Kidney (tissue), 14 donors: Measurements from ENCODE around the gene COX8A. TPM values are rescaled to one million over a fixed set of nuclear protein-coding genes. Genes with fewer than 3 reads are reported as not detected.

ENCODE experiments used
- DNase-seq, 5 donors: peaks; one replicate each; pipeline ENCODE4 v3.0.0-alpha.2; 2013 to 2020
- FAIRE-seq: peaks from 2 replicates; lab custom pipeline; 2012; peaks lifted over from hg19 to GRCh38; lab: Jason Lieb, UNC
- H3K27ac ChIP-seq, 2 donors: one replicate each; pipeline ENCODE4 v1.7.0; 2013; ENCODE audit warnings: low read depth in 2 of 2, low read length in 2 of 2, inconsistent platforms in 1 of 2
- H3K27me3 ChIP-seq: one replicate; pipeline ENCODE4 v1.7.1; 2013; ENCODE audit warnings: low read length, inconsistent platforms; ENCODE audit not compliant: control insufficient read depth, insufficient read depth
- H3K36me3 ChIP-seq, 3 donors: one replicate each; pipeline versions ENCODE4 v1.7.0 to v1.7.1; 2013; ENCODE audit warnings: low read length in 3 of 3, control low read depth in 1 of 3, inconsistent platforms in 1 of 3; ENCODE audit not compliant: insufficient read depth in 3 of 3, control insufficient read depth in 2 of 3
- H3K4me1 ChIP-seq, 3 donors: one replicate each; pipeline versions ENCODE4 v1.7.0 to v1.7.1; 2013; ENCODE audit warnings: low read length in 3 of 3, inconsistent platforms in 1 of 3, low read depth in 1 of 3; ENCODE audit not compliant: control insufficient read depth in 2 of 3, insufficient read depth in 2 of 3
- H3K4me3 ChIP-seq, 3 donors: one replicate each; pipeline versions ENCODE4 v1.7.0 to v1.8.1; 2013; ENCODE audit warnings: low read length in 3 of 3, control low read depth in 1 of 3, inconsistent platforms in 1 of 3
- H3K9ac ChIP-seq, 3 donors: one replicate each; pipeline versions ENCODE4 v1.7.0 to v1.7.1; 2013; ENCODE audit warnings: low read length in 3 of 3, control low read depth in 1 of 3, inconsistent platforms in 1 of 3
- H3K9me3 ChIP-seq, 3 donors: one replicate each; pipeline versions ENCODE4 v1.7.0 to v1.7.1; 2013; ENCODE audit warnings: low read length in 3 of 3, control low read depth in 1 of 3, inconsistent platforms in 1 of 3; ENCODE audit not compliant: control insufficient read depth in 2 of 3, insufficient read depth in 1 of 3
- CTCF ChIP-seq: IDR thresholded peaks from 3 replicates; pipeline ENCODE4 v1.5.1; 2012; ENCODE audit warnings: mild to moderate bottlenecking, moderate library complexity, borderline replicate concordance; ENCODE audit not compliant: insufficient read depth; ENCODE audit errors: extremely low read depth
- intact Hi-C: fragments of 100-400 bp; cut with DNase I; formaldehyde crosslinking; loops from one replicate; pipeline ENCODE4 v1.11.1; 2022
- polyA plus RNA-seq: library from polyadenylated mRNA; stranded (reverse); fragments of 350-450 nt; fragmentation: Illumina TruSeq; extraction: RNeasy Lipid Tissue Mini Kit (QIAGEN cat#74804); gene quantifications from one replicate; pipeline ENCODE4 v1.2.3, GENCODE V29; 2014; ENCODE audit warnings: low read depth, low replicate concordance; ENCODE audit not compliant: insufficient read depth
- total RNA-seq: library from RNA; stranded (reverse); fragmentation: NEBNext Ultra II Directional; extraction: Animal tissue kit (Norgen Biotek cat#: 25700); gene quantifications from one replicate; pipeline ENCODE4 v1.2.1, GENCODE V29; 2021
- donor health status: control.
- donor health status: control.
- donor health status: control.
- donor health status: control.
- donor health status: control.
- donor health status: DM: yes; HTN: yes; CAD: no.
- donor health status: Normal renal cell carcinoma (clear cell type).

Gene COX8A
- total and polyA plus RNA-seq, 2 donors from 2014 or later = 320 to 2,092 TPM

DNA sequence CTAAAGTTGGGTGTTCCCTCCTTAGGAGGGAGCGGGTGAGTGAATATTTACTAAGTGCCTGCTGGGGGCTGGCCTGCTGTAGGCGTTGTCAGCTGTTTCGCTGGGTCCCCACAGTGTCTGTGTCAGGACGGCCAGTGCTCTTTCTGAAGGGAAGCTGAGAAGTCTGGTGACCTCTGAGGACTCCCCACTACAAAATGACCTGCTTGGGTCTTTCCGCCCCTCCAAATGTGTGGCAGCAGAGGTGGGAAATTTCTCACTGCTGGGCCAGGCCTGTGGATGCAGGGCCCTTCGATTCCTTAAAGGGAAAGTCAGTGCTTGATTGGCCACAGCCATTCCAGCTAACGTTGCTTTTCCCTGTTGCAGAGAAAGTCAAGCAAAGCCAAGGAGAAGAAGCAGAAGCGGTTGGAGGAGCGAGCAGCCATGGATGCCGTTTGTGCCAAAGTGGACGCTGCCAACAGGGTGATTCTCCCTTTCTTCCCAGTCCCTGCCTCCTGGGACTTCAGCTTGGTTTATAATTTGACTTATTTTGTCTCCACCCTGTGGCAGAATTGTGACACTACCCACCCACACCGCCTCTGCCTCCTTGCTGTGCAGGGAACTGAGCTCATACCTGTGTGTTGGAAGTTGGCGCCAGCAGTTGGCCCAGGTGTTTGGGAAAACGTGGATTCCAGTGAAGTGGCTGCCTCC, 28.8 kb upstream of the COX8A start:
- DNase-seq = peak; percentile 81 to 89 (median 82)
- intact Hi-C loops = loop anchor here (5.0 kb wide), 1 partner anchor 108 kb away; the partner anchor contains the start of gene MARK2
- Histone ChIP-seq H3K36me3 (peaks cover 0 to 7% (median 0%) of the 10 kb centered on the region in 3 donors), H3K4me3 (peak overlapping the region; percentile 18 to 43 (median 31)), H3K9me3 (no peaks in the 10 kb centered on the region), H3K9ac (peak overlapping the region in 1 of 3 donors; percentile 31), H3K27me3 (no peaks in the 10 kb centered on the region), H3K27ac (peak overlapping the region in 1 of 2 donors; percentile 36), H3K4me1 (peaks cover 0 to 4% (median 0%) of the 10 kb centered on the region in 3 donors)
- peak; percentile 83 for TF ChIP-seq CTCF
- no peak for FAIRE-seq

- H3K27ac ChIP-seq = no peak overlapping the region
Observed at GRCh38 chr11:63951779-63952536, 22.5 kb upstream of the COX8A start.

DNA sequence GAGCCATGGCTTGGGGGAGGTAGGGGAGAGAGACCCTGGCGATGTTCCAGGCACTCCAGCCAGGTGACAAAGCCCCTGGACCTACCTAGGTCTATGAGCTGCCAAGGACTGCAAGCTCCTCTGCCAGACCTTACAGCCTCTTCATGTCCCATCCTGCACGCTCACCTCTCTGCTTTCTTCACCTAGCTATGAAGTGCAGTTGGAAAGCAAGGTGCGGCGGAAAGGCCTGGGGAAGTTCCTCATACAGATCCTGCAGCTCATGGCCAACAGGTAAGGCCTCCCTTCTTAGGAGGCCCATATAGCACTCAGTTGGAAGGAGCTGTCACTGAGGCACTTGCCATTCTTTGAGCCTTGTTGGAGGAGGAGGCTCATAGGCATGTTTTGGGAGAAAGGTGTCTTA, 21.9 kb upstream of the COX8A start:
- Histone ChIP-seq H3K4me1 (no peaks in the 10 kb centered on the region), H3K27ac (no peak overlapping the region), H3K27me3 (no peaks in the 10 kb centered on the region), H3K9ac (no peak overlapping the region), H3K36me3 (peaks cover 2 to 29% (median 24%) of the 10 kb centered on the region in 3 donors), H3K4me3 (no peak overlapping the region), H3K9me3 (no peaks in the 10 kb centered on the region)
- intact Hi-C loops = no loop called here
- FAIRE-seq (no peak), DNase-seq (no peak)
- TF ChIP-seq CTCF = no peak

More at GRCh38 chr11:63951779-63952536, 22.5 kb upstream of the COX8A start:
- Histone ChIP-seq H3K27me3 (no peaks in the 10 kb centered on the region), H3K9ac (no peak overlapping the region), H3K36me3 (peaks cover 2 to 29% (median 24%) of the 10 kb centered on the region in 3 donors), H3K9me3 (no peaks in the 10 kb centered on the region), H3K4me3 (no peak overlapping the region), H3K4me1 (no peaks in the 10 kb centered on the region)
- intact Hi-C loops = no loop called here
- no peak for DNase-seq
- TF ChIP-seq CTCF = no peak
- no peak for FAIRE-seq
